ENCODE results near the gene XPOT.

DNA sequence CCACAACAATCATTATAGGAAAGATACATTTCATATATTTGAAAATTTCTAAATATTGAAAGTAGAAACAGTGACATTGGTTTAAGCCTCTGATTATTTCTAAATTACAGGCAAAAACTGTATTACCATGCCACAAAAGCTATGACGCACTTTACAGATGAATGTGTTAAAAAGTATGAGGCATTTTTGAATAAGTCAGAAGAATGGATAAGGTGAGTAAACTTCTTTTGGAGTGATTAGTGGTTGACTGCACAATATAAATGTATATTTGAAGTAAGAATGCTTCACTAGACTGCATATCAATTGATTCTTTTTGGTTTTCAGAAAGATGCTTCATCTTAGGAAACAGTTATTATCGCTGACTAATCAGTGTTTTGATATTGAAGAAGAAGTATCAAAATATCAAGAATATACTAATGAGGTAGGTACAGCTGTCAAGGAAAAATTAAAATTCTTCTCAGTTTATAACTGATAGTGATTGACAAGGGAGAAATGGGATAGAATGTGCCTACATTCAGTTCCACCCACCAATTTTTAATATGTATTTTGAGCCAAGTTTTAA is 92.7 kb downstream of the XPOT start:
- TF ChIP-seq, protein P1, sequence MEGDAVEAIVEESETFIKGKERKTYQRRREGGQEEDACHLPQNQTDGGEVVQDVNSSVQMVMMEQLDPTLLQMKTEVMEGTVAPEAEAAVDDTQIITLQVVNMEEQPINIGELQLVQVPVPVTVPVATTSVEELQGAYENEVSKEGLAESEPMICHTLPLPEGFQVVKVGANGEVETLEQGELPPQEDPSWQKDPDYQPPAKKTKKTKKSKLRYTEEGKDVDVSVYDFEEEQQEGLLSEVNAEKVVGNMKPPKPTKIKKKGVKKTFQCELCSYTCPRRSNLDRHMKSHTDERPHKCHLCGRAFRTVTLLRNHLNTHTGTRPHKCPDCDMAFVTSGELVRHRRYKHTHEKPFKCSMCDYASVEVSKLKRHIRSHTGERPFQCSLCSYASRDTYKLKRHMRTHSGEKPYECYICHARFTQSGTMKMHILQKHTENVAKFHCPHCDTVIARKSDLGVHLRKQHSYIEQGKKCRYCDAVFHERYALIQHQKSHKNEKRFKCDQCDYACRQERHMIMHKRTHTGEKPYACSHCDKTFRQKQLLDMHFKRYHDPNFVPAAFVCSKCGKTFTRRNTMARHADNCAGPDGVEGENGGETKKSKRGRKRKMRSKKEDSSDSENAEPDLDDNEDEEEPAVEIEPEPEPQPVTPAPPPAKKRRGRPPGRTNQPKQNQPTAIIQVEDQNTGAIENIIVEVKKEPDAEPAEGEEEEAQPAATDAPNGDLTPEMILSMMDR (IDR thresholded peaks at IDR 0.05), result no peak
- TF ChIP-seq POLR2A (IDR thresholded peaks at IDR 0.05), result no peak
- TF ChIP-seq EP300 (IDR thresholded peaks at IDR 0.05), result no peak
